NCI-H1417 treated with DMSO at 0.1 percent for 48 hours (cell line): Measurements from ENCODE around the gene TCF7L2.

ENCODE experiments used
- DNase-seq: peaks from one replicate; lab custom pipeline; 2025; lab: John Stamatoyannopoulos, UW

Gene TCF7L2

GRCh38 chr10:113179265-113179664 is 229.2 kb downstream of the TCF7L2 start:
- no peak for DNase-seq

DNA sequence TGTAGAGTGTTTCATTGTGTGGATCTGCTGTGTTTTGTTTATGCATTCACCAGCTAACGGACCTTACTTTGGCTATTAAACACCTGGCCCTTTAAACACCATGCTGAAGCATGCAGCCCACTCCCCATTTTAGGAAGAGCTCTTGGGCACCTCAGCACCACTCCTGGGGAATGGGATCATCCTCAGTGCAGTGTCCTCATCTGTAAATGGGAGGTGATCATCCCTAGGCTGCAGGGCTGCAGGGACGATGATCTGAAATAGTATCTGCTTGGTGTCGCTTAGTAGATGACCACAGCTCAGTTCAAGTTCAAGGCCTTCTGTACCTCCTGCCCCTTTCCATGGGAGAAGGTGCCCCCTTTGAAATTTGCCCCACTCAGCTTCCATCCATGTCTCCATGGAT is 229.9 kb downstream of the TCF7L2 start:
- no peak for DNase-seq

DNA sequence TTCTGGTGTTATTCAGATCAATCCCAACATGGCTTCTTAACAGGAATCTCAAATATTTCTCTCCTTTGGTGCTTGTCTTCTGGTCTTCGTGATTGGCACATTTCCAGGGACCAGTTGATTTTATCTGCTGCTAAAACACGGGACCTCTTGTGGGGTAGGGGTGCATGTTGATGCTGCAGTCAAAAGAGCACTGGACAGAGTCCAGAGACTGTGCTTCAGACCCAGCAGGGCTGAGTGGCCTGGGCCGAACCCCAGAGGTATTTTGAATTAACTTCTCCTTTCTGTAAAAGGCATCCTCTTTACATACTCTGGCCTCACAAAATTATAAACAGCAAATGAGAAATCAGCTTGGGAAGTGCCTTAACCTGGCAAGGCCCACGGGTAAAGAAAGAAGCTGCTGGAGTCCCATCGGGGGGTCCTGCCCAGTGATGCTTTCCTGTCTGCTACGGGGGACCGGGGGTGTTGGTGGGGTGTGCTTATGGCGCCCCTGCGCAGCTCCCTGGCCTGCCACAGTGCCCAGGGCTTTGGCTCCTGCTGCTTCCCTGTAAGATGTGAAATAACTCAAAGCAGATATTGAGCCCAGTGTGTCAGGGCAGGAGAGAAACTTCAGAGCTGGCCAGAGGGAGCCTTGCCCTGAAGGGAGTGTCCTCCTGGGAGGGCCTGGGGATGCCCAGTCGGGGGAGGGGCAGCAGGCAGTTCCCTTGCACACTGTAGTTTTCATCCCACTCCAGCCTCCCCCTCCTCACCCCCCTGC is 230.5 kb downstream of the TCF7L2 start:
- DNase-seq, result no peak

GRCh38 chr10:113182154-113182553 is 232.1 kb downstream of the TCF7L2 start:
- no peak for DNase-seq

- DNase-seq, result no peak
These were observed 233.5 kb downstream of the TCF7L2 start for GRCh38 chr10:113183573-113183972.

DNA sequence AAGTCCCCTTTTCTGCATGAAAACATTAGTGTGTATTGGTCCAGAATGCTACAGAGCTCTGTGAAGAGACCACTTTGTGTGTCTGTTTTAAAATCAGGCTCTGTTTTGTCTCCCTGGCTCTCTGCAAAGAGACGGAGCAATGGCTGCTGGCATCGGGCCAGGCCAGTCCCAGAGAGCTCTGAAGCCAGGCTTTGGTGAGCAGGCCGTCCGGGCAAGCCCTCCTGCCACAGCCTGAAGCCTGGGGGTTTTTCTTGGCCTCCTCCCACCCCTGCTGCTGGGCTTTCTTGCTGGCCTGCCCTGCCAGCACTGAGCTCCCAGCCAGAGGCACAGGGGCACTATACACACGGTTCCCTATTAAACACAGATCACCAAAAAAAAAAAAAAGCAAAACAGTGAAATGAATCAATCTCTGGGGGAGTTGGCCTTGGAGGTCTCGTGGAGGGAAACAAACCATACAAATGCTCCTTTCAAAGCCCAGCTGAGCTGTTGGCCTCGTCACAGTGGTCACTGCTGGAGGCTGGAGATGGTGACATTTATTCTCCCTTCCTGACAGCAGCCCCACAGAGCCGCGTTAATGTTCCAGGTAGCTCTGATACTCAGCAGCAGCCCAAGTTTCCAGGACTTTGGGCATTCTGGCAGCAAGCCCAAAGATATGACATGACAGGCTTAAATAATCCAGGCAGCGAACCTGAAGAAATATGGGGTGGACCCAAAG is 237.2 kb downstream of the TCF7L2 start:
- DNase-seq, result no peak

GRCh38 chr10:113199459-113199858 is 249.4 kb downstream of the TCF7L2 start:
- DNase-seq, result no peak

GRCh38 chr10:113202011-113202410 is 252.0 kb downstream of the TCF7L2 start:
- DNase-seq, result no peak

- DNase-seq, result no peak
These were observed 257.9 kb downstream of the TCF7L2 start for GRCh38 chr10:113207924-113208323.

DNA sequence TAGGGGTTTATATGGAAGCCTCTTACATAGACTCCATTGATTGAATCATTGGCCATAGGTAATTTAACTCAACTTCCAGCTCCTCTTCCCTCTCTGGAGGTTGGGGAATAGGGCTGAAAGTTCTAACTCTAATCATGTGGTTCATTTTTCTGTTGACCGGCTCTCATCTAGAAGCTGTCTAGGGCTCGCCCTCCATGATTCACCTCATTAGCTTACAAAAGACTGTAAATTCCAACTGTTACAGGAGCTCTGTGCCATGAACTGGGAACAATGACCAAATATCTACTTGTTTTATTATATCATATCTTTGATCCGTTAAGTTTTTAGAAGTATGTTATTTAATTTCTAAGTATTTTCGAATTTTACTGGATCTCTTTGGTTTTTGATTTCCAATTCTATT is 263.0 kb downstream of the TCF7L2 start:
- no peak for DNase-seq

DNA sequence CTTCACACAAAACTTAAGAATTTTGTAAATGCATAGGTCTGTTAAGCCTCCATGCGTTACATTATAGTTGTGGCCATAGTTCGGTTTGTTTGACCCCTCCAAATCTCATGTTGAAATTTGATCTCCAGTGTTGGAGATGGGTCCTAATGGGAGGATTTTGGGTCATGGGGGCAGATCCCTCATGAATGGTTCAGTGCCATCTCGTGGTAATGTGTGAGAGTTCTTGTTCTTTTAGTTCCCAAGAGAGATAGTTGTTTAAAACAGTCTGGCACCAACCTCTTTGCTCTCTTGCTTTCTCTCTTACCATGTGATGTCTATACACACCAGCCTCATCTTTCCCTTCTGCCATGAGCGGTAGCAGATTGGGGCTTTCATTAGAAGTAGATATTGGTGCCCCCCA is 264.3 kb downstream of the TCF7L2 start:
- DNase-seq, result no peak

DNA sequence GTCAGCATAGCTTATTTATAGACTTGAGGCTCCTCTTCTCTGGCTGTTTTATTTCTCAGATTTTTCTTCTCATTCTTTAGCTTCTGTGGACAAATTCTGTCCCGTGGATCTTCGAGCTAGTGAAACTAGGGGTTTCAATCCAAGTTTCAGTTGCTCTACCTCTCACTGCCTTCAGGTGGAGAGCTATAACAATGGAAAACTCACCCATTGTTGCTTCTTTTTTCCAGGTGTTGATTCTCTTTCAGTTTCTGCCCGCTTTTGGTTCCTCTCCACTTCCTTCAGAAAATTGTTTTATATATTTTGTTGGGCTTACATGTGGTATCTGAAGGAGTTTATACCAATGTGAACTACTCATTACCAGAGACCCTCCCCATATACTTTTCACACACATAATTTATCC is 266.1 kb downstream of the TCF7L2 start:
- DNase-seq, result no peak
